ENCODE results near the gene PEX26.
"Not testable (repeated sequence)": the region's sequence is repeated elsewhere in the genome, so short reads cannot be mapped to it uniquely, and the experiment has no call there.

The PEX26 gene

DNA sequence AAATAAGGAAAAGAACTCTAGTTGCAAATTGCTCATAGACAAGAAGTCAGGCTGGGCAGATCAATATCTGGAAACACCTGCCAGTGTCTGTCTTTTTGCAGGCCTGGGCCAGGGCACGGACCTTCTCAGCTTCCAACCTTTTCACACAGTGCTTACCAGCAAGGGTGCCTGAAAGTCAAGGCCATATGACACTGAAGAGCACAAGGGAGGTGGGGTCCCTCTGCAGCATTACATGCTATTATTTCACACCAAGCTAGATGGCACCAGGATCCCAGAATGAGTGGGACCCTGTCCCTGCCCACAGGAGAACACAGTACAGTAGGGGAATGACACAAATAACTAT is 5.9 kb upstream of the PEX26 start:
- DNase-seq: no peak

DNA sequence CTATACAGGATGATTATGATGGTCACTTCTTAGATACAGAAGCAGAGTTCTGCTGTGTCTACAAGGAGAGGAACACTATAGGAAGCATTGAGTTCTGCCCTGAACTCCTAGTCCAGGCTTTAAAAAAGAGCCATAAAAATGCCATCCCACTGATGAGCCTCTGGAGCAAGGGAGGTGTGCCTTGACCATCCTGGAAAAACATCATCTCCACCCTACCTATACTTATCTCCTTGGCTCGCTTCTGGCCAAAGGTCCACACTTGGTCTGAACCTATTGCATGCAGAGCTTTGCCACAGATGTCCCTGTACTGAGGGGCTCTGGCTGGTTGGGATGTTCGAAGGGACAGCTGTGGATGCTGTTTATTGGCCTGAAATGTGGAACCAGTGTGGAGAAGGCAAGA is 4.3 kb upstream of the PEX26 start:
- DNase-seq: no peak

GRCh38 chr22:18073927-18074326 is 3.9 kb upstream of the PEX26 start:
- not testable (repeated sequence) for DNase-seq

GRCh38 chr22:18075101-18075719 is 2.6 kb upstream of the PEX26 start:
- DNase-seq: no peak

- DNase-seq: peak; percentile 84
These were observed 1.9 kb upstream of the PEX26 start for GRCh38 chr22:18075720-18076497.

GRCh38 chr22:18077087-18077638 is 627 bp upstream of the PEX26 start:
- no peak for DNase-seq

DNA sequence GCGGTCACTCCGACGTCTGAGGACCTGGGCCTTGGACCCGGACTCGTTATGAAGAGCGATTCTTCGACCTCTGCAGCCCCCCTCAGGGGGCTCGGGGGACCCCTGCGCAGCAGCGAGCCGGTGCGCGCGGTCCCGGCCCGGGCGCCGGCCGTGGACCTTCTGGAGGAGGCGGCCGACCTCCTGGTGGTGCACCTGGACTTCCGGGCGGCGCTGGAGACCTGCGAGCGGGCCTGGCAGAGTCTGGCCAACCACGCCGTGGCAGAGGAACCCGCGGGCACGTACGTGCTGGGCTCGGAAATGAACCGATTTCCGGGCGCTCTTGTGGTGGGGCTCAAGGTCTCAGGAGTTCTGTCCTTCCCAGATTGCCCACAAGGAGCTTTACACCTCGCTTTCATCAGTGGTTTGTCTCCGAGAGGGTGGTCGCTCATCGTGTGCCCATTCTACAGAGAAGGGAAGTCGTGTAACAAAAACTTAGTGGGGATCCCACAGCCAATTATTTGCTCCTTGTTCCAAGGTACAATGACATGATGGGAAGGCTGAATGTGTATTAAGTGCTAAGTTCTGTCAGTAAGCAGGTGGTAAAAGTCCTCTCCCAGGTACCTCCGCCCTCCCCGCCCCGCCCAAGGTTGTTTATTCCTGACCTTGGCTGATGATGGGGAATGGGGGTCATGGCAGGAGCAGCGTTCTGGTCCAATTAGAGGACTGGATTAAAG is 695 bp downstream of the PEX26 start:
- DNase-seq: peak; percentile 42

DNA sequence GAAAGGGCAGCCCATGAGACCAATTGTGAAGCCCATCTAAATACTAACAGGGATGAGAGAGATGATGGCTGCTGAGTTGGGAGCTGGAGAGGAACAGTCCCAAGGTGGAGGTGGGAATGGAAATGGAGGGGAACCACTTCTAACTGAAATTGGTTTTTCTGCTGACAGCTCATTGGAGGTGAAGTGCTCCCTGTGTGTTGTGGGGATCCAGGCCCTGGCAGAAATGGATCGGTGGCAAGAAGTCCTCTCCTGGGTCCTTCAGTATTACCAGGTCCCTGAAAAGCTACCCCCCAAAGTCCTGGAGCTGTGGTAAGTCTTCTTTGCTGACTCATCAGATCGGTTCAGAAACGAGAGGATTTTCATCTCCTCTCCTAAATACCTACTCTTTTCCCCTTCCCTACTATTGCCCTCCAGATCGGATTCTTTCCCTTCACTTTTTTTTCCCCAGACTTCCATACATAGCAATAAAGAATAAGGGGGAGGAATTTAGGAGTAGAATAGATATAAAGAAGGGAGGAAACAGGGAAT is 2.0 kb downstream of the PEX26 start:
- no peak for DNase-seq

DNA sequence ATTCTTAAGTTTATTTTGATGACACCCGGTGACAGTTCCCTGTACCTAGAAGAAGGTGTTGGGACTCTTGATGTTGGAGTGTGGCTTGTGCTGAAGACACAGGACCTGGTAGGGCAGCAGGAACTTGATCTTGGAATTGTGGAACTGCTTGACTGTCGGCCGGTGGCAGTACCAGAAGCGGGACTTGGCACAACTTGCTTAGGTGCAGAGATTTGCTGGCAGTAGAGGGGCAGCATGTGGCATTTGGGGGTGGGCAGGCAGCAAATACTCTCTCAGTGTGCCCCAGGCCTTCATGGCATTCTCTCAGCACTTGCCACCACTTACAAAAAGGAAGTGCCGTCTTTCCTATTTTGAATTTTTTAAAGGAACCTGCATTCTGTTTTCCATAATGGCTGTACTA is 3.6 kb downstream of the PEX26 start:
- no peak for DNase-seq

DNA sequence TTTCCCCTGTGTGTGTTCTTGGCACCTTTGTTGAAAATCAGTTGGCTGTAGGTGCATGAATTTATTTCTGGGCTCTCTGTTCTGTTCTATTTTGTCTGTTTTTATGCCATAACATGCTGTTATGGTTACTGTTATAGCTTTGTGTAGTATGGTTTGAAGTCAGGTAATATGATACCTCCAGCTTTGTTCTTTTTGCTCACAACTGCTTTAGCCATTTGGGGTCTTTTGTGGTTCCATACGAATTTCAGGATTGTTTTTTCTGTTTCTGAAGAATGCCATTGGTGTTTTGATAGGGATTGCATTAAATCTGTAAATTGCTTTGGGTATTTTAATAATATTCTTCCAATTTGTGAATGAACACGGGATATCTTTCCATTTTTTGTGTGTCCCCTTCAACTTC is 4.7 kb downstream of the PEX26 start:
- no peak for DNase-seq

GRCh38 chr22:18083406-18083805 is 5.6 kb downstream of the PEX26 start:
- no peak for DNase-seq

- no peak for DNase-seq
These were observed 7.4 kb downstream of the PEX26 start for GRCh38 chr22:18085188-18085587.

- no peak for DNase-seq
These were observed 9.6 kb downstream of the PEX26 start for GRCh38 chr22:18087350-18087855.

DNA sequence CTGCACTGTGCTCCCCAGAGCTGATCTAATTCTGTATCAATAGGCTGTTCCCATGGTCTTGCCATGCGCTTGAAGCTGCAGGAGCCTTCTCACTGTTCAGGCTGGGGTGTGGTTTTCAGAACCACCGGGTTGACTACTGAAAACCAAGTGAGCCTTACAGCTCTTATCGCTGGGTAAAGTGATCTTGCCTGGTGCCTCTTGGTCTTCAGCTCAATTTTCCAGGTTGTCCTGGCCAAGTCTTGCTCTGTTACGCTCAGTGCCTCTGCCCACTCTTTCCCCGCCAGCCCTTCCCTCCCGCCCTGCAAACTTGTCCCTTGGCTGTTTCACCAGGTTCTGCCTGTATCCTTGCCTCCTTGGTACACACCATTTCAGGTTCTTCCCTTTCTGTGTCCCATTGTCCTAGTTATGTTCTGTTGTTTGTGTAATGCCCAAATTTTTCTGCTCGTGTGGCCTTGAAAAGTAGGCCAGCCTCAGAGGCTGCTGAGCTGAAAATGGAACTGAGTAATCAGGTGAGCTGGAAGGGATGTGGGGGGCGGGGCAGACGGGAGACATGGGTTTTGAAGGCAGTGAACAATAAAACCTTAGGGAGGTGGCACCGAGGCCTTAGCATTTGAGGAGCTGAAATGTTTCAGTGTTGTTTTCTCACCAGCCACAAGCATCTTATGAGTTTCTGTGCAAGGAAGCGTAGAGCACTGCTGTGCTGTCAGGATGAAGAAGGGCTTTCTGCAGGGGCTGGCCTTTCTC is 11.2 kb downstream of the PEX26 start:
- DNase-seq: no peak

DNA sequence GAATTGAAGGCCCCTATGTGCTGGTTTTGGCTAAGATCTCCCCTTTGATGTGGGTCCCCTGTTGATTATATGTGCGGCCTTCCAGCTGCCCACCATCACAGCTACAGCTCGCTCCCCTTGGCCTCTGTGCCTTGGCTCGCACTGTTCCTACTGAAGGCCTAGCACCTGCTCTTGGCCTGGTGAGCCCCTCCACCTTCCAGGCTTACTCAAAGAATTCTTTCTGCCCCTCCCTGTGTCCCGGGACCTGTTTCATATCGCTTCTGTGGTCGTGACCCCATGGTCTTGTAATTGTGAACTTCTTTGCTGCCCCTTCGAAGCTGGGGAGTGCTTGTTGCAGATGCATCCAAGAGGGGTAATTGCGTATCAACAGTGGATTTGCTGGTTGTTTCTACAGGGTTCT is 12.5 kb downstream of the PEX26 start:
- no peak for DNase-seq

DNA sequence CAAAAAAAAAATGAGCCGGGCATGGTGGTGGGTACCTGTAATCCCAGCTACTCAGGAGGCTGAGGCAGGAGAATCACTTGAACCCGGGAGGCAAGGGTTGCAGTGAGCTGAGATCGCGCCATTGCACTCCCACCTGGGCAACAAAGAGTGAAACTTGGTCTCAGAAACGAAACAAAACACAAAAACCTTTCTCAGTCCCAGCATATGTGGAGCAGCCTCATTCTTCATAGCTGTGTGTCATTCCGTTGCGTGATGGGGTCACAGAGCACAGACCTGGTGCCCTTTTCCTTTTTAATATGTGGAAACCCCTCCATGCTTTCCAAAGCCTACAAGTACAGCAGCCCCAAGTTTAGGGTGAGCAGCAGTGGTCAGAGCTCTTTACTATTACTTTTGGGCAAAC is 13.7 kb downstream of the PEX26 start:
- no peak for DNase-seq

DNA sequence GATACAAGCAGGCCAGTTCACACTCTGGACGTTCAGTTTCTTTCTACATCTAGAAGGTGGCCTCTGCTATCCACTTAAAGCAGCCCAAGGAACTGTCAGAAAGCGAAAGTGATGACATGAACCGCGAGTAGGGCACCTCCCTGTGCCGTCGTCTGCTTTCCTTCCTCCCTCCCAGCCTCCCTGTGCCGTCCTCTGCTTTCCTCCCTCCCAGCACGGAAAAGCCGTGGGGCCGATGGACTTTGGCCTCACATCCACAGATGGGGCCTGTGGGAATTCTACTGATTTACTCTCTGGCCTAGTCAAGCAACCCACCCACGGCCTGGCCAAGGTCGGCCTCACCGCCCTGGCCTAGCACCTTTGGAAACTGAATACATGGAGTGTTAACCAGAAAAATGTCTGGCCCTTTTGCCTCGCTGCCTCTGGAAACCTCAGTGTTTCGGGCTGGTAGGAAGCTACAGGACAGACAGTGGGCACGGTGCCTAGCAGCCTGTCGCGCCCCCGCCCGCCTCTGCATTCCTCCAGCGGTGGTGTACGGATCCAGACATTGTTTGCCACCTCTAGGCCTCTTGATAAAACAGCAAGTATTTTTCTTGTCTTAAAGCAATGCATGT is 14.2 kb downstream of the PEX26 start:
- no peak for DNase-seq

- no peak for DNase-seq
These were observed 15.9 kb downstream of the PEX26 start for GRCh38 chr22:18093661-18094060.

- no peak for DNase-seq
These were observed 17.5 kb downstream of the PEX26 start for GRCh38 chr22:18095101-18095805.

GRCh38 chr22:18096823-18097222 is 19.0 kb downstream of the PEX26 start:
- no peak for DNase-seq

- DNase-seq: no peak
These were observed 23.0 kb downstream of the PEX26 start for GRCh38 chr22:18100781-18101180.

- no peak for DNase-seq
These were observed 23.7 kb downstream of the PEX26 start for GRCh38 chr22:18101536-18101935.

Measured in inflammatory macrophage treated with lipopolysaccharide for 4 hours (primary cell).